Activated CD8-positive, alpha-beta memory T cell treated with anti-CD3 and anti-CD28 coated beads, Interleukin-2, amount 10 ng/mL, durations not matched to agents 7 days and 5 days (primary cell): ENCODE results near the gene DDX41. TPM values are rescaled to one million over a fixed set of nuclear protein-coding genes. Genes with fewer than 3 reads are reported as not detected.

ENCODE experiments used
- ATAC-seq: fragments of 150-1000 bp; cut with Tn5 transposase; one replicate; pipeline ENCODE4 v1.10.0; 2021; ENCODE audit warnings: moderate library complexity
- CTCF ChIA-PET: fragments of 350-600 bp; sonication (Branson Sonifier 250); formaldehyde crosslinking; loops from one replicate; lab custom pipeline; 2021; ENCODE audit warnings: antibody characterized with exemption; lab: Charles Lee
- DNase-seq: peaks from one replicate; pipeline ENCODE4 v3.0.0-alpha.2; 2020
- H3K27ac Mint-ChIP-seq: one replicate; pipeline ENCODE4 v1.8.0; 2021; ENCODE audit warnings: mild to moderate bottlenecking, mixed read lengths
- H3K27me3 Mint-ChIP-seq: one replicate; pipeline ENCODE4 v1.8.0; 2021; ENCODE audit warnings: mixed read lengths
- H3K36me3 Mint-ChIP-seq: one replicate; pipeline ENCODE4 v1.8.0; 2021; ENCODE audit warnings: mild to moderate bottlenecking, mixed read lengths
- H3K4me1 Mint-ChIP-seq: one replicate; pipeline ENCODE4 v1.8.0; 2021; ENCODE audit warnings: mixed read lengths
- H3K4me3 Mint-ChIP-seq: one replicate; pipeline ENCODE4 v1.8.0; 2021; ENCODE audit warnings: mild to moderate bottlenecking, moderate library complexity, mixed read lengths
- H3K9me3 Mint-ChIP-seq: one replicate; pipeline ENCODE4 v1.8.0; 2022; ENCODE audit warnings: low read depth, mixed read lengths
- total RNA-seq, 2 experiments: library from RNA; stranded (reverse); gene quantifications; one replicate each; pipeline ENCODE4 v1.2.3, GENCODE V29; 2021

Gene DDX41
- total RNA-seq, 2 experiments from 2014 or later: 126 to 130 TPM

DNA sequence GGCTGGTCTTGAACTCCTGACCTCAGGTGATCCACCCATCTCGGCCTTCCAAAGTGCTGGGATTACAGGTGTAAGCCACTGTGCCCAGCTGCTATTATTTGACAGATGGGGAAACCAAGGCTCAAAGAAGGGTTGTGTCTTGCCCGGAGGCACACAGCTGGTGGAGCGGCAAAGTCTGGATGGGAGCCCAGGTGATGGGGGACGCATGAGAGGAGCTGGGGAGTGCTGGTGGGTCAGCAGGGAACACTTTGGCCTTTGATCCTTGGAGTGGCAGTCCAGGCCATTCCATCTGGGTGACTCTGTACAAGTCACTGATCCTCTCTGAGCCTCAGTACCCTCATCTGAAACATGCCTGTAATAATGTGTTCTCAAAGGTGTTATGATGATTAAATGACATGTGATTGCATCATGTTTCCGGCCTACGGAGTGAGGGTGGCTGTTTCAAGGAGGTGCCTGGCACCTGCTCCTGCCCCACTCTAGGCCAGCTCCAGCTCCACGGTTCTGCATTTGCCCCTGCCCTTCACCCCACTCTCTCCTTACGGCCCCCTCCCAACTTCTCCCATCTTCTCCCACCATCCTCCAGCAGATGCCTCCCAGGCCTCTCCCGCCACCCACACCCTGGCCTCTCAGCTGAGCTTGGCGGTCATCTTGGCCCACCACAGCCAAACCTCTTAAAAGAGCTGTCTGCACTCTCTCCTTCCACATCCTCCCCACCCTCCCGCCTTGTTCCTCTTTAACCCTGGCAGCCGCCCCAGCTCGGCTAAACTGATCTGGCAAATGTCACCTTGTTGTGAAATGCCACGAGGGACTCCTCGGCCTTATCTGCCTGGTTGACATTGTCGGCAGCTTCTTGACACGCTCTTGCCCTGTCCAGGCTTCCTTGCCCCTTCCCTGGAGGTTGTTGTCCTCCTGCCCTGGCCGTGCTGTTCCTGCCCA is 37.8 kb downstream of the DDX41 start:
- no peaks in the 10 kb centered on the region for H3K9me3 Mint-ChIP-seq
- H3K4me3 Mint-ChIP-seq: no peak overlapping the region
- peak overlapping the region; percentile 90 for H3K27ac Mint-ChIP-seq
- peaks cover 3% of the 10 kb centered on the region for H3K36me3 Mint-ChIP-seq
- ATAC-seq (peak; percentile 75), DNase-seq (peak; percentile 67)
- CTCF ChIA-PET: interaction anchor here (0.7 to 4.6 kb wide), 10 partner anchors 10 to 119 kb away, joined by 3 to 26 read pairs (median 7); no protein-coding TSS in a partner anchor
- peaks cover 45% of the 10 kb centered on the region for H3K4me1 Mint-ChIP-seq
- no peaks in the 10 kb centered on the region for H3K27me3 Mint-ChIP-seq

DNA sequence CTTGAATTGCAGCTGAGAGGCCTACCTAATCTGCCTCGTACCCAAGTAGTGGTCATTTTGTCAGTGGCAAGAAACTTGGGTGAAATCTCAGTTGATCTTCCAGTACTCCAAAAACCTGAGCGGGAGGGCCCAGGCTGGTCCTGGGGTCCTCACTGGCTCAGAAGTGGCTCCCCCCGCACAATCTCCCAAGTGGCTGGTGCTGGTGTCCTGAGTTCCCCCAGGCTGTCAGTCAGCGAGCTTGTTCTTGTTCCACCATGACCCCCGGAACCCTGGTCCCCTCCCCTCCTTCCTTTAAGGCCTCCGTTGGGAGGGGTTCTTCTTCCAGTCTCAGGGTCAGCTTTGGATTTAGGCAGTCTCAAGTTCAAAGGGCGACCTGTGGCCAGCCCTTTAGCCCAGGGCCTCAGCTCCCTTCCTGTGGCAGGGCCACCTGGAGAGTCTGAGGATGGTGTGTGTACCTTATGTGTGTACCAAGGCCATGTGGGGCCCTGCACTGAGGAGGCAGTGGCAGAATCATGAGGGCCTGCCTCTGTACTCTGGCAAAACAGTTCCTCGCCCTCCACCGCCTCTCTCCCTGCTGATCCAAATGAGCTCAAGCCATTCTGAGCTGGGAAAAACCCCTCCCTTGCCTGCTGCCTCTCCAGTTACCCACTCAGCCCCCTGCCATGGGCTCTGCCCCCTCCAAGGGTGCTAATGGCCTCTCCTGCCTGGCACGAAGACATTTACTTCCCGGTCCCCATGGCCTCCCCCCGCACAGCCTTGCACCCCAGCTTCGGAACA is 38.9 kb downstream of the DDX41 start:
- H3K27me3 Mint-ChIP-seq: no peaks in the 10 kb centered on the region
- H3K9me3 Mint-ChIP-seq: no peaks in the 10 kb centered on the region
- CTCF ChIA-PET: interaction anchor here (0.7 to 4.6 kb wide), 11 partner anchors 11 to 117 kb away, joined by 3 to 26 read pairs (median 5); partner anchors contain the start of gene PDLIM7
- DNase-seq (no peak), ATAC-seq (no peak)
- no peaks in the 10 kb centered on the region for H3K36me3 Mint-ChIP-seq
- H3K4me1 Mint-ChIP-seq: peaks cover 47% of the 10 kb centered on the region
- H3K4me3 Mint-ChIP-seq: no peak overlapping the region
- H3K27ac Mint-ChIP-seq: peak overlapping the region; percentile 90

DNA sequence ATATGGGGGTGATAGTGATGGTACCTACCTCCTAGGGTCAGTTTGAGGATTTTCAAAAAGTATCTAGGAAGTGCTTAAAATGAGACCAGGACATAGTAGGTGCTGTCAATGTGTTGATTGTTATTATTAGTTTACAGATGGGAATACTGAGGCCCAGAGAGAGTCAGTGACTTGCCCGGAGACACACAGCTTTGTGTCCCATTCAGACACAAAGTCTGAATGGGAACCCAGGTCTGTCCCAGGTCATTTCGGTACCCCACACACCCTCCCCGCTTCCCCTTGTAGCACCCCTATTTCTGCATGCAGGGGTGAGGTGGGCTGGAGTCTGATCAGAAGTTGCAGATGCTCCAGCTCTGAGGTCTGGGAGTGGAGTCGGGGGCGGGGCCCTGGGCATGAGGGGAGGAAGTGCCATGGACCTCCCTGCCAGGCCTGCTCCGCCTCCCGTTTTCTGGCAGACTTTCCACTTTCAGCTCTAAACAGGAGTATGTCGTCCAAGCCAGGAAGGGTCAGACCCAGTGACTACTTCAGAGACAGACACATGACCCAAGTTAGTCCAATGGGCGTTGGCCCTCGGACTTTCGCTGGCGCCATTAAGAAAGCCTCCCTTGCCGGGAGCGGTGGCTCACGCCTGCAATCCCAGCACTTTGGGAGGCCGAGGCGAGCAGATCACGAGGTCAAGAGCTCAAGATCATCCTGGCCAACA is 40.1 kb downstream of the DDX41 start:
- CTCF ChIA-PET: interaction anchor here (0.7 to 9.1 kb wide), 11 partner anchors 11 to 73 kb away, joined by 3 to 136 read pairs (median 4); partner anchors contain the start of gene PDLIM7
- peaks cover 52% of the 10 kb centered on the region for H3K4me1 Mint-ChIP-seq
- no peaks in the 10 kb centered on the region for H3K36me3 Mint-ChIP-seq
- peak overlapping the region; percentile 19 for H3K27ac Mint-ChIP-seq
- H3K9me3 Mint-ChIP-seq: no peaks in the 10 kb centered on the region
- no peak overlapping the region for H3K4me3 Mint-ChIP-seq
- ATAC-seq: no peak
- DNase-seq: no peak
- no peaks in the 10 kb centered on the region for H3K27me3 Mint-ChIP-seq

DNA sequence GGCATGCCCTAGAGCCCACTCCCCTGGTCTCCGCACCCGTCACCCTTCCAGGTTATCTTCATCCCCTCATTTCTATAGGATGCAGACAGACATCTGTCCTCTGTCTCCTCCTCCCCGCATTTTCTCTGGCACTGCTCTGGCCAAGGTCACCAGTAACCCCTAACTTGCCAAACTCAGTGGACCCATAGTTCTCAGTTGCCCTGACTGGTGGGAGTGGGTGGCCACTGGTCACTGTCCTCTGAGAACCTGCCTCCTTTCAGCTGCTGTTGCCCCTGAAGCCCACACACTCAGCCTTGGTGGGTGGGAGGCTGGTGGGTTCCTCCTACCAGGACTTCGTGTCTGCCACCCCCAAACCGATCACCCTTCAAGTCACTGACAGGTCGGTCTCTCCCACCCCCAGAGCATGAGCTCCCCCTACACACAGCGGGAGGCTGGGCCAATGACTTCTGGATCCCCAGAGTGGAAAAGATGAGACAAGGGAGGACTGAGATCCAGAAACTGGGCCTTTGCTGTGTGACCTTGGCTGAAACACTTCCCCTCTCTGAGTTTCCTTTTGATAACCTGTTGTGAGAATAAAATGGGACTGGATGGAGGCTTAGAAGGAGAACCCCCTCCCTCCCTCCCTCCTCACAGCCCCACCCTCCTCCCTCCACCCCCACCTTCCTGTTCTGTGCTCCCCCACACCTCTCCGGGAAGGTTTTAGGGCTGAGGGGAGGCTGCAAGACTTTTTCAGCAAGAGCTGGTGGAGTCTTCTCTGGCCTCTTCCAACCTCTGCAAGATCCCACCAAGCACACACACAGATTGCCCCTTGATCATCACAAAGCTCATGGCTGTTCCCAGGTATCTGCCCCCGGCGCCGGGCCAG is 41.0 kb downstream of the DDX41 start:
- H3K36me3 Mint-ChIP-seq: no peaks in the 10 kb centered on the region
- no peaks in the 10 kb centered on the region for H3K27me3 Mint-ChIP-seq
- CTCF ChIA-PET: interaction anchor here (0.8 to 9.1 kb wide), 6 partner anchors 12 to 72 kb away, joined by 3 to 136 read pairs (median 4); partner anchors contain the start of gene PDLIM7
- peaks cover 61% of the 10 kb centered on the region for H3K4me1 Mint-ChIP-seq
- H3K9me3 Mint-ChIP-seq: no peaks in the 10 kb centered on the region
- DNase-seq (no peak), ATAC-seq (no peak)
- H3K27ac Mint-ChIP-seq: peak overlapping the region; percentile 50
- H3K4me3 Mint-ChIP-seq: no peak overlapping the region

DNA sequence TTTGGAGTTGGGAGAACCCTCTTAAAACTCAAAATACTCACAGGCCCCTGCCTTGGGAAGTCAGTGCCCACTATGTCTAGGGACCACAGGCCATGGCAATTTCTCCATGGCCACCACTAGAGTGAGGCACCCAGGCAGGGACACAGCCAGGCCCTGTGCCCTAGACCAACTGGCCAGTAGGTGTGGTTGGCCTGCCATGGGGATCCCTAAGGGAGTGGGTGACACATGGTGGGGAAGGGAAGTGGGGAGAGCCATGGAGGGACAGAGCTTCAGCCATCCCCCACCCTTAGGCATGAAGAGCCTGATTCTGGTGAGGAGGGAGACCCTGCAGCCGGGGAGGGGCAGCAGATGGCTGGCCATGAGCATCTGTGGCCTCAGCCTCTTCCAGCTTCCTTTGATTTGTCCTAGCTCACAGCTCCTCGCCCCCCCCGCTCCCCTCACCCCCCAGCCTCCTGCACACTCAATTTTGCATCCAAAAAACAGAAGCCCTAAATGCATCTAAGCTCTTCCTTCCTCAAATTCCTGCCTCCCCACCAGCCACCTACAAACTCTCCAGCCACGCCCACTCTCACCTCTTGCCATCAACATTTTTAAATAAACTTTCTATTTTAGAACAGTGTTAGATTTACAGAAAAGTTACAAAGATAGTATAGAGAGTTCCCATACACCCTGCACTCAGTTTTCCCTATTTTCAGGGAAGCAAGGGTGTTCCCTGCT is 41.8 kb downstream of the DDX41 start:
- Mint-ChIP-seq H3K36me3 (no peaks in the 10 kb centered on the region), H3K9me3 (no peaks in the 10 kb centered on the region), H3K4me3 (peak overlapping the region; percentile 60), H3K27ac (peak overlapping the region; percentile 50), H3K27me3 (no peaks in the 10 kb centered on the region), H3K4me1 (peaks cover 67% of the 10 kb centered on the region)
- CTCF ChIA-PET: interaction anchor here (1.3 to 9.1 kb wide), 4 partner anchors 12 to 23 kb away, joined by 3 to 136 read pairs (median 9); partner anchors contain the start of gene PDLIM7
- DNase-seq (no peak), ATAC-seq (no peak)

DNA sequence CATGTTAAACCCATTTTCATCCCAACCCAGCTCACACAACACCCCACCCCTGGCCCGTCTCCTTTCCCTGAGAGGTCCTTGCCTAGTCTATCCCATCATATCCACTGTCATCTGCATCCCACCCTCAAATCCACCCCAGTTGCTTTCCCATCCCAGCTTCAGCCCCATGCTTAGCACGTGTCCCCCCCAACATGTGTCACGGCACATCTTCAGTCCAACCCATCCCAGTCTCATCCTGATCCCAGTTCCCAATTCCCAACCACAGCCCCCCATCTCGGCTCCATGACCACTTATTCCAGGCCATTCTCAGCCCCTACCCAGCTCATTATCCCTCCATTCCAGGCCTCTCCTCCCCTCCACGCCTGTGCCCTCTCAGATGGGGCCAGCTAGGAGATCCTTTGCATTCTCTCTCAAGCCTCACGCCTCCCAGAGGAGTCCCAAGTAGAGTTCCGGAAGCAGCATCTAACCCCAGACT is 42.7 kb downstream of the DDX41 start:
- Mint-ChIP-seq H3K4me3 (peak overlapping the region; percentile 60), H3K27ac (peak overlapping the region; percentile 73), H3K9me3 (no peaks in the 10 kb centered on the region), H3K4me1 (peaks cover 62% of the 10 kb centered on the region), H3K36me3 (no peaks in the 10 kb centered on the region), H3K27me3 (no peaks in the 10 kb centered on the region)
- DNase-seq: no peak
- CTCF ChIA-PET: interaction anchor here (3.4 to 9.1 kb wide), 3 partner anchors 16 to 24 kb away, joined by 12 to 136 read pairs (median 35); partner anchors contain the start of gene PDLIM7
- no peak for ATAC-seq

DNA sequence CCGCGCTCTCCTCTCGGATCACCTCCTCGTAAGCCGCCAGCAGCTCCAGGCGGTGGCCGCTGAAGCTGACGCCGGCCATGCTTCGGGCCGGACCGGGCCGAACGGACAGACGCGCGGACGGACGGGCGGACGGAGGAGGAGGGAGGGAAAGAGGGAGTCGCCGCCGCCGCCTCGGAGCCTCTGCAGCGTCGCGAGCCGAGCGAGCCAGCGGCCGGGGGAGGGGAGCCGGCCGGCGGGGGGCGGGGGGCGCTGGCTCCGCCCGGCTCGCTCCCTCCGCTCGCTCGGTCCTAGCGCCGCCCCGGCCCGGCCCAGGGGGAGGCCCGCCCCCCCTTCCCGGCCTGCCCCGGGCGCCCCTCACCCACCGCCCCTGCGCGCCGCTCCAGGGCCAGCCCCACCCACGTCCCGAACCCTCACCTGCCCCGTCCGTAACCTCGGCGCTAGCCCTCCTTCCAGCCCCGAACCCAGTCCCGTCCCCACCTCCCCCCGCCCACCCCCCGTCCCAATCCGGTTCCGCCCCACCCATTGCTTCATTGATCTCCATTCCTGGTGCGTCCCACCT is 43.2 kb downstream of the DDX41 start, which contains the start of gene DBN1:
Gene DBN1 (minus strand): TSS at position 192 of the 559 bp plus-strand sequence. CDS start 113 bp downstream, at position 79.
- DNase-seq (peak; percentile 59), ATAC-seq (peak; percentile 35)
- Mint-ChIP-seq H3K27ac (peak within 1 kb of the TSS; percentile 84), H3K27me3 (no peaks in the 10 kb centered on the region), H3K4me1 (peaks cover 56% of the 10 kb centered on the region), H3K9me3 (no peaks in the 10 kb centered on the region), H3K4me3 (peak within 1 kb of the TSS; percentile 77), H3K36me3 (no peaks in the 10 kb centered on the region)
- CTCF ChIA-PET: interaction anchor here (2.0 to 9.1 kb wide), 5 partner anchors 15 to 163 kb away, joined by 4 to 136 read pairs (median 35); partner anchors contain the start of gene PDLIM7

DNA sequence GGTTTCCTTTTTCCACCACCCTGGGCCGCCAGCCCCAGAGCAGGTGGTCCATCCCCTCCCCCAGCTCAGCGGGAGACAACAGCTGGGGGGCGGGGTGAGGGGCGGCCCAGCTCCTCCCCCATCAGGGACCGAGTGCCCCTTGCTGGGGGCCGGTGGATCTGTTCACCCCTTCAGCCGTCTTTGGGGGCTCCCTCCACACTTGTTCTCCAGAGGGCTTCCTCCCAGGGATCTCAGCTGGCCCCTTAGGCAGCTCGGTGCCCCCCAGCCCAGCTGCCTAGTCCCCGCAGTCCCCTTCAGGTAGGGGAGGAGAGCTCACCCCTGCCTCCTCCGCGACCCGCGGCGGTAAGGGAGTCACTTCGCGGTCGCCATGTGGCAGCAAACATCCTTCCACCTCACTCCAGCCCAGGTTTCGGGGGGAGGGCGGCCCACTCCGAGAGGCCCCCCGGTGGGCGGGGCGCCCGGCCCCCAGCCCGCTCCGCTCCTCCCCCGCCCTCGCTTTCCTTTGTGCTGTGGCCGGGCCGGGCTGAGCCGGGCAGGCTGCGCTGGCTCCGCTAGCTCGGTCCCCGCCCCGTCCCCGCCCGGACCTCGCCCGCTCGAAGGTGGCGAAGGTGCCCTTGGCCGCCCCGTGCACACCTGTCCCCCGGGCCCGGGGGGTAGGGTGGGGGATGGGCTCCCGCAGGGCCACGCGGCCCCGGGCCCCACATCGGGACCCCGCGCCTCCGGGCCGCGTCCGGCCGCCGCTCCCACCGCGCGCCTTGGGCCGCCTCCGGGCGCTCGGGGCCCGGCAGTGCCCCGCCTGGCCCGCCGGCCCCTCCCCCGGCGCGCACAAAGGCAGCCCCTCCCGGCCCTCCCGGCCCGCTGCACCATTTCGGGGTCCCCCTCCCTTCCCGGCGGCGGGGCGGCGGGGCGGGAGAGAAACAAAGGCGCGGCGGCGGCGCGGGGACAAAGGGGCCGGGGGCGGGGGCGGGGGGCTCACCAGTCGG is 44.0 kb downstream of the DDX41 start:
- Mint-ChIP-seq H3K36me3 (no peaks in the 10 kb centered on the region), H3K27me3 (no peaks in the 10 kb centered on the region), H3K9me3 (no peaks in the 10 kb centered on the region), H3K27ac (peak overlapping the region; percentile 91), H3K4me3 (peak overlapping the region; percentile 77), H3K4me1 (peaks cover 52% of the 10 kb centered on the region)
- peak; percentile 91 for DNase-seq
- peak; percentile 65 for ATAC-seq
- CTCF ChIA-PET: interaction anchor here (0.8 to 9.1 kb wide), 12 partner anchors 9 to 162 kb away, joined by 3 to 136 read pairs (median 5); partner anchors contain the start of genes PDLIM7 and RGS14

DNA sequence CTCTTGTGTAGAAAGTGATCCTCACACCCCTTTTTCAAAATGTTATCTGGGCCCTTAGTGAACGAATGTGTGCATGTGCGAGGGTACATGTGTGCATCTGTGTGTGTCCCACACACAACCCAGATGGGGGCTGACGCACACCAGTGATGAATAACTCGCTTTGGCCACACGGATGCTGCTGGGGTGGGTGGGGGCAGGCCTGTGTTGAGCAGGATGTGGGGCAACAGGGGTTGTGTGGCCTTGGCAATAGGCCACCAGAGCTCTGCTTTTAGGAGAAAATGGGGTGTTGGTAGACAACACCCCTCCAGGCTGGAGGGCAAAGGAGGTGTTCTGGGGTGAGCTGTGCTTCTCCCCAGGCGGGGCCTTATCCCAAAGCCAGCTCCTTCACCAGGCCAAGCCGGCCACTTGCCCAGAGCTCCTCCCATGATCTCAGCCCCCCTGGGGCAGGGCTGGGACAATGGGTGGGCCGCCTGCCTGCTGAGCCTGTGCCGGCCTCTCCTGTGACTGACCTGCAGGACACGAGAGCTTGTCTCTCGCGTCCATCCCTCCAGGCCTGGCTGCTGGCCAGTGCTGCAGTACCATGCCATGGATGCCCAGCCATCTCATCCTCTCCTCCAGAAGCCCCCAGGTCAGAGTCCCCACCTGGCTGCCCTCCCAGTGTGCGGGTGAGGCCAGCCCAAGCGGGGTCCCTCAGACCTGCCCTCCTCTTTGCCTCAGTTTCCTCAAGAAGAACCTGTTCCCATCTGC is 45.0 kb downstream of the DDX41 start:
- H3K27ac Mint-ChIP-seq: peak overlapping the region; percentile 91
- CTCF ChIA-PET: interaction anchor here (0.8 to 9.1 kb wide), 15 partner anchors 9 to 161 kb away, joined by 3 to 136 read pairs (median 5); partner anchors contain the start of genes PDLIM7, PRR7 and RGS14
- DNase-seq (peak; percentile 90), ATAC-seq (peak; percentile 54)
- no peaks in the 10 kb centered on the region for H3K9me3 Mint-ChIP-seq
- H3K4me3 Mint-ChIP-seq: peak overlapping the region; percentile 77
- peaks cover 50% of the 10 kb centered on the region for H3K4me1 Mint-ChIP-seq
- peaks cover 7% of the 10 kb centered on the region for H3K36me3 Mint-ChIP-seq
- no peaks in the 10 kb centered on the region for H3K27me3 Mint-ChIP-seq
